K562 (cell line): Measurements from ENCODE around the gene TASP1. TPM values are rescaled to one million over a fixed set of nuclear protein-coding genes. Genes with fewer than 3 reads are reported as not detected.

ENCODE experiments used
- ATAC-seq: fragments of 200-7000 bp; cut with Tn5 transposase; 3 replicates; pipeline ENCODE4 v1.9.1; 2020; ENCODE audit warnings: moderate library complexity
- BruUV-seq: library from RNA; stranded (reverse); fragments of 400-500 nt; replicated peaks from 2 replicates; lab custom pipeline; 2021; lab: Mats Ljungman, UMichigan
- CTCF ChIA-PET: fragments of 300-600 bp; formaldehyde crosslinking; extraction: SDS; loops from one replicate; lab custom pipeline; 2021; ENCODE audit warnings: low intra/inter-chr PET ratio; lab: Yijun Ruan, JAX
- POLR2A ChIA-PET: fragments of 300-600, 350-650 bp; sonication (Branson Sonifier 250); formaldehyde crosslinking; extraction: SDS; loops from one replicate; lab custom pipeline; 2021; ENCODE audit warnings: antibody characterized with exemption, inconsistent platforms; lab: Yijun Ruan, JAX
- DNase-seq, 4 experiments: peaks; one replicate each; pipeline versions ENCODE4 v3.0.0 to v3.0.0-alpha.2; 2011 to 2018; ENCODE audit warnings: low spot score in 3 of 4, mixed read lengths in 3 of 4; ENCODE audit errors: extremely low read depth in 1 of 4
- FAIRE-seq: peaks from 2 replicates; lab custom pipeline; 2011; peaks lifted over from hg19 to GRCh38; lab: Jason Lieb, UNC
- H2AFZ ChIP-seq: 2 replicates; pipeline ENCODE4 v1.6.0; 2011; ENCODE audit warnings: low read depth, low read length, control low read depth, inconsistent platforms
- H3K27ac ChIP-seq: fragments of 200-600 bp; 3 replicates; pipeline ENCODE4 v1.8.0; 2011; ENCODE audit warnings: low read depth, mild to moderate bottlenecking, control low read depth, inconsistent platforms, low read length, moderate library complexity, mixed read lengths; ENCODE audit errors: extremely low read depth
- H3K27me3 ChIP-seq, 2 experiments: fragments of 300-600 bp in 1 of 2; 2 replicates in 1 of 2; 3 replicates in 1 of 2; pipeline versions ENCODE4 v1.6.0 to v1.8.0; 2011; ENCODE audit warnings: inconsistent platforms in 2 of 2, low read length in 2 of 2, mild to moderate bottlenecking in 1 of 2, mixed read lengths in 1 of 2, moderate library complexity in 1 of 2; ENCODE audit not compliant: control insufficient read depth in 2 of 2, insufficient read depth in 2 of 2
- H3K36me3 ChIP-seq: fragments of 300-600 bp; 3 replicates; pipeline ENCODE4 v1.8.0; 2011; ENCODE audit warnings: mild to moderate bottlenecking, low read length, inconsistent platforms; ENCODE audit not compliant: control insufficient read depth, insufficient read depth
- H3K4me1 ChIP-seq, 2 experiments: fragments of 200-600 bp in 1 of 2; replicated peaks in 1 of 2; 2 replicates in 1 of 2; 3 replicates in 1 of 2; pipeline versions ENCODE4 v1.5.1 to v1.8.0; 2011; ENCODE audit warnings: inconsistent platforms in 2 of 2, low read length in 2 of 2, mild to moderate bottlenecking in 1 of 2, mixed read lengths in 1 of 2, moderate library complexity in 1 of 2; ENCODE audit not compliant: control insufficient read depth in 2 of 2, insufficient read depth in 2 of 2
- H3K4me2 ChIP-seq: 2 replicates; pipeline ENCODE4 v1.6.1; 2011; ENCODE audit warnings: low read length, control low read depth, inconsistent platforms, mixed read lengths; ENCODE audit not compliant: insufficient read depth
- H3K4me3 ChIP-seq: fragments of 200-600 bp; sonication (generic), shearing (Covaris generic); 2 replicates; pipeline ENCODE4 v1.5.1; 2016; ENCODE audit warnings: control low read depth, inconsistent platforms
- H3K79me2 ChIP-seq: fragments of 200-600 bp; 3 replicates; pipeline ENCODE4 v1.8.0; 2011; ENCODE audit warnings: low read length, inconsistent platforms; ENCODE audit not compliant: control insufficient read depth, insufficient read depth
- H3K9ac ChIP-seq, 2 experiments: 2 replicates each; pipeline versions ENCODE4 v1.6.0 to v1.6.1; 2011; ENCODE audit warnings: low read depth in 2 of 2, low read length in 2 of 2, control low read depth in 1 of 2, inconsistent platforms in 1 of 2, mild to moderate bottlenecking in 1 of 2, mixed read lengths in 1 of 2; ENCODE audit not compliant: insufficient read depth in 1 of 2
- H3K9me1 ChIP-seq: one replicate; pipeline ENCODE4 v1.6.0; 2011; ENCODE audit warnings: inconsistent platforms, mild to moderate bottlenecking, low read length, moderate library complexity; ENCODE audit not compliant: control insufficient read depth, insufficient read depth
- H3K9me3 ChIP-seq: replicated peaks from 2 replicates; pipeline ENCODE4 v1.5.1; 2011; ENCODE audit warnings: low read depth, low read length, inconsistent platforms; ENCODE audit not compliant: control insufficient read depth, insufficient read depth
- H4K20me1 ChIP-seq: replicated peaks from 2 replicates; pipeline ENCODE4 v1.6.1; 2011; ENCODE audit warnings: low read length, inconsistent platforms, mixed read lengths; ENCODE audit not compliant: control insufficient read depth, insufficient read depth
- BDP1 ChIP-seq: IDR thresholded peaks from 3 replicates; pipeline ENCODE4 v1.6.1; 2011; ENCODE audit not compliant: insufficient read length, insufficient read depth
- CHD2 ChIP-seq: IDR thresholded peaks from 2 replicates; pipeline ENCODE4 v1.6.1; 2011; ENCODE audit warnings: low read depth, low read length
- GATAD2A ChIP-seq: fragments of 450-650 bp; IDR thresholded peaks from 2 replicates; pipeline ENCODE4 v1.6.1; 2017
- HEY1 ChIP-seq: fragments of 250-450 bp; sonication (Bioruptor Pico); IDR thresholded peaks from 2 replicates; pipeline ENCODE4 v1.5.0; 2020; ENCODE audit warnings: mild to moderate bottlenecking, moderate library complexity, borderline replicate concordance
- KDM5B ChIP-seq: fragments of 200-600 bp; sonication (generic); IDR thresholded peaks from 2 replicates; pipeline ENCODE4 v1.6.1; 2012; ENCODE audit warnings: low read depth, mild to moderate bottlenecking, moderate library complexity, low read length, control low read depth, inconsistent platforms; ENCODE audit not compliant: insufficient replicate concordance
- MEF2A ChIP-seq: IDR thresholded peaks from 2 replicates; pipeline ENCODE4 v1.6.1; 2011; ENCODE audit warnings: low read depth, mild to moderate bottlenecking, low read length, moderate library complexity; ENCODE audit not compliant: control insufficient read depth
- NCOR1 ChIP-seq: fragments of 450-650 bp; IDR thresholded peaks from 2 replicates; pipeline ENCODE4 v1.6.1; 2016; ENCODE audit warnings: mild to moderate bottlenecking, moderate library complexity
- NR1H2 ChIP-seq: sonication (generic); formaldehyde crosslinking; IDR thresholded peaks from 2 replicates; pipeline ENCODE4 v1.4.0; 2020; ENCODE audit warnings: mild to moderate bottlenecking, missing genetic modification reagents
- SETDB1 ChIP-seq: IDR thresholded peaks from one replicate; pipeline ENCODE4 v1.6.1; 2012; ENCODE audit warnings: low read length, control low read depth, inconsistent platforms
- in situ Hi-C: fragments of 300-500 bp; cut with MboI; formaldehyde crosslinking; loops from 4 replicates; pipeline ENCODE4 v1.15.0; 2018; ENCODE audit warnings: inconsistent platforms, mixed read lengths
- intact Hi-C: fragments of 100-400 bp; cut with micrococcal nuclease; formaldehyde crosslinking; loops from 2 replicates; pipeline ENCODE4 v1.14.2; 2022
- polyA plus RNA-seq, 8 experiments: library from polyadenylated mRNA; depleted of rRNA in 4 of 8; stranded (reverse) in 5 of 8; unstranded in 3 of 8; fragments of >200 nt; fragmentation: Nextera tagmentation in 2 of 8; fragmentation: Illumina TruSeq in 1 of 8; extraction: Ambion mirVana in 2 of 8; extraction: Trizol in 1 of 8; gene quantifications; 2 replicates each; pipeline versions ENCODE4 v1.2.1 to v1.2.3, GENCODE V29; 2011 to 2014; ENCODE audit warnings: inconsistent platforms in 1 of 8, missing spikeins in 1 of 8
- total RNA-seq, 7 experiments: library from RNA; depleted of rRNA in 6 of 7; stranded (reverse); fragments of >200 nt in 6 of 7; fragmentation: Illumina TruSeq in 2 of 7; extraction: Trizol in 2 of 7; gene quantifications; 2 replicates each; pipeline versions ENCODE4 v1.2.1 to v1.2.3, GENCODE V29; 2011 to 2021; ENCODE audit warnings: low replicate concordance in 1 of 7
- TF ChIP-seq, protein P1 (sequence below): fragments of 250-450 bp; sonication (Bioruptor Pico); IDR thresholded peaks from 2 replicates; pipeline ENCODE4 v1.8.0; 2022; ENCODE audit warnings: moderate library complexity, mild to moderate bottlenecking, inconsistent platforms

The TASP1 gene
- total and polyA plus RNA-seq, 9 of the 15 experiments (the other 6 are each of a cell fraction or from before 2014, with no cell fraction given), result 3.7 to 10.6 (median 6.4) TPM

DNA sequence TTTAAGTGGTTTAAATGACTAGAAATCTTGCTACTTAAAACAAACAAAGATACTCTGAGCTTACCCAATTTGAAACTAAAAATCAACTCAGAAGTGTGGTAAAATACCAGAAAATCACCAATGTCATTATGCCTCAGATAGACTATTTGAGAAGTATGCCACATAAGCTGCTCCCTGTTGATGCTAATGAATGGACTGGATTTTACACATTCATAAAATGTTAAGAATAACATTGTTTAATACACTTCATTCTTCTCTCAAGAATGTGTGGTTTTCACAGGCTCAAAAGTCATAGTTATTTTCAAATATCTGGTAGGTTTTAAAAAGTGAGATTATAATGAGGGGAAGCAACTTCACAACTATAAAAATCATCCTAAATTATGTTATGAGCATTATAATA lies 170.6 kb downstream of the TASP1 start:
- in situ Hi-C loops, result no loop called here
- CTCF ChIA-PET, result no interaction called here

More for the DNA sequence above, 170.6 kb downstream of the TASP1 start:
- Histone ChIP-seq H4K20me1 (no peaks in the 10 kb centered on the region), H3K4me3 (no peak overlapping the region), H3K9me3 (no peaks in the 10 kb centered on the region), H3K36me3 (no peaks in the 10 kb centered on the region), H2AFZ (no peak overlapping the region), H3K4me2 (no peak overlapping the region), H3K4me1 (no peaks in the 10 kb centered on the region), H3K27me3 (no peaks in the 10 kb centered on the region), H3K9ac (no peak overlapping the region), H3K27ac (no peak overlapping the region), H3K9me1 (no peaks in the 10 kb centered on the region), H3K79me2 (no peaks in the 10 kb centered on the region)
- ATAC-seq (no peak), DNase-seq (no peak), FAIRE-seq (no peak)
- TF ChIP-seq GATAD2A, result no peak
- TF ChIP-seq BDP1, result no peak
- TF ChIP-seq MEF2A, result no peak
- no peak for TF ChIP-seq HEY1 (CRISPR knock-in tag)
- TF ChIP-seq SETDB1, result no peak
- TF ChIP-seq, protein P1, sequence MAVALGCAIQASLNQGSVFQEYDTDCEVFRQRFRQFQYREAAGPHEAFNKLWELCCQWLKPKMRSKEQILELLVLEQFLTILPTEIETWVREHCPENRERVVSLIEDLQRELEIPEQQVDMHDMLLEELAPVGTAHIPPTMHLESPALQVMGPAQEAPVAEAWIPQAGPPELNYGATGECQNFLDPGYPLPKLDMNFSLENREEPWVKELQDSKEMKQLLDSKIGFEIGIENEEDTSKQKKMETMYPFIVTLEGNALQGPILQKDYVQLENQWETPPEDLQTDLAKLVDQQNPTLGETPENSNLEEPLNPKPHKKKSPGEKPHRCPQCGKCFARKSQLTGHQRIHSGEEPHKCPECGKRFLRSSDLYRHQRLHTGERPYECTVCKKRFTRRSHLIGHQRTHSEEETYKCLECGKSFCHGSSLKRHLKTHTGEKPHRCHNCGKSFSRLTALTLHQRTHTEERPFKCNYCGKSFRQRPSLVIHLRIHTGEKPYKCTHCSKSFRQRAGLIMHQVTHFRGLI, result no peak
- TF ChIP-seq KDM5B, result no peak
- TF ChIP-seq CHD2, result no peak
- TF ChIP-seq NR1H2 (CRISPR knock-in tag), result no peak
- TF ChIP-seq NCOR1, result no peak
- intact Hi-C loops, result no loop called here
- no TSS peak for BruUV-seq
- POLR2A ChIA-PET, result interaction anchor here (1.1 kb wide), 1 partner anchor 208 kb away, joined by 4 read pairs; no protein-coding TSS in a partner anchor
